H1 (cell line): ENCODE measurements around the gene PPP2R5B.

ENCODE experiments used
- BRCA1 ChIP-seq: IDR thresholded peaks from 2 replicates; pipeline ENCODE4 v1.6.1; 2012; ENCODE audit warnings: low read depth, low read length, improper control_type of control experiment
- CTCF ChIP-seq, 3 experiments: IDR thresholded peaks; 1 replicate in 2 of 3; 2 replicates in 1 of 3; pipeline versions ENCODE4 v1.5.1 to v1.6.1; 2011; ENCODE audit warnings: low read length in 3 of 3, mild to moderate bottlenecking in 3 of 3, inconsistent platforms in 2 of 3, low read depth in 1 of 3, moderate library complexity in 1 of 3; ENCODE audit not compliant: insufficient read depth in 1 of 3; ENCODE audit errors: control extremely low read depth in 1 of 3
- EGR1 ChIP-seq: IDR thresholded peaks from 2 replicates; pipeline ENCODE4 v1.6.1; 2011; ENCODE audit warnings: low read depth, low read length, borderline replicate concordance
- EZH2 ChIP-seq: fragments of 200-600 bp; sonication (generic); IDR thresholded peaks from 2 replicates; pipeline ENCODE4 v1.7.1; 2012; ENCODE audit warnings: low read depth, mild to moderate bottlenecking, moderate library complexity, low read length, inconsistent platforms; ENCODE audit not compliant: severe bottlenecking
- HDAC2 ChIP-seq, 2 experiments: fragments of 300-600 bp in 1 of 2; sonication (generic) in 1 of 2; IDR thresholded peaks; 2 replicates each; pipeline ENCODE4 v1.6.1; 2011 to 2012; ENCODE audit warnings: low read depth in 2 of 2, low read length in 2 of 2, mild to moderate bottlenecking in 2 of 2, moderate library complexity in 2 of 2, borderline replicate concordance in 1 of 2, inconsistent platforms in 1 of 2
- KDM1A ChIP-seq: fragments of 200-600, 300-600 bp; sonication (generic); IDR thresholded peaks from 2 replicates; pipeline ENCODE4 v1.7.1; 2016; ENCODE audit warnings: mild to moderate bottlenecking, low read length, borderline replicate concordance
- RAD21 ChIP-seq, 2 experiments: IDR thresholded peaks in 1 of 2; conservative IDR thresholded peaks in 1 of 2; 2 replicates each; pipeline ENCODE4 v1.6.1; 2011; ENCODE audit warnings: low read depth in 2 of 2, low read length in 2 of 2, improper control_type of control experiment in 1 of 2, inconsistent platforms in 1 of 2, mild to moderate bottlenecking in 1 of 2, moderate library complexity in 1 of 2
- SIN3A ChIP-seq, 2 experiments: IDR thresholded peaks in 1 of 2; conservative IDR thresholded peaks in 1 of 2; 2 replicates each; pipeline ENCODE4 v1.6.1; 2011 to 2012; ENCODE audit warnings: low read length in 2 of 2, improper control_type of control experiment in 1 of 2, low read depth in 1 of 2, mild to moderate bottlenecking in 1 of 2
- SIRT6 ChIP-seq: IDR thresholded peaks from one replicate; pipeline ENCODE4 v1.7.1; 2012; ENCODE audit warnings: low read length, inconsistent platforms
- SP1 ChIP-seq: IDR thresholded peaks from 2 replicates; pipeline ENCODE4 v1.6.1; 2011; ENCODE audit warnings: low read depth, low read length
- SUZ12 ChIP-seq: fragments of 200-600 bp; sonication (generic); IDR thresholded peaks from 2 replicates; pipeline ENCODE4 v1.6.1; 2012; ENCODE audit warnings: mild to moderate bottlenecking, inconsistent platforms, low read length, moderate library complexity, mixed read lengths
- TAF1 ChIP-seq: IDR thresholded peaks from 2 replicates; pipeline ENCODE4 v1.6.1; 2011; ENCODE audit warnings: mild to moderate bottlenecking, low read depth, low read length
- TF ChIP-seq, protein P1 (sequence below): IDR thresholded peaks from 2 replicates; pipeline ENCODE4 v1.6.1; 2011; ENCODE audit warnings: low read depth, mild to moderate bottlenecking, low read length; ENCODE audit not compliant: insufficient read depth

DNA sequence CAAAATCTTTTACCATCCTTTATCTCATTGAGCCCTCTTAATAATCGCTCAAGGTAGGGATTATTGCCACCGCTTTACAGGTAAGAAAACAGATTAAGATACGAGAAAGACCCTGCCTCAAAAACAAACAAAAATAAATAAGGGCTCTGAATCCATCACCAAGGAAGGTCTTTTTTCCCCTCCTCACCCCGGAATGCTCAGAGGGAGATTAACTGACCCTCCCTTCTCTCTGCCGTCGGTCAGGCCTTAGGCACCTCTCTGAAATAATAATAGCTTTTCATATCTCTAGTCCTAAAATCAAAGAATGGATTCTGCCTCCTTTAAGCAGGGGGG is 6.9 kb upstream of the PPP2R5B start:
- TF ChIP-seq CTCF (IDR thresholded peaks at IDR 0.05; ENCODE audit: control extremely low read depth in 1 of 3, insufficient read depth in 1 of 3, low read depth in 1 of 3, low read length in 3 of 3) (no peak), RAD21 (IDR thresholded peaks at IDR 0.05 in 1 of 2, conservative IDR thresholded peaks at IDR 0.05 in 1 of 2; ENCODE audit: low read depth in 2 of 2, low read length in 2 of 2) (no peak), SP1 (no peak), SIRT6 (no peak), HDAC2 (IDR thresholded peaks at IDR 0.05; ENCODE audit: borderline replicate concordance in 1 of 2, low read depth in 2 of 2, low read length in 2 of 2) (no peak), BRCA1 (no peak), TAF1 (no peak), KDM1A (no peak), EZH2 (no peak), SUZ12 (no peak), EGR1 (no peak), SIN3A (conservative IDR thresholded peaks at IDR 0.05 in 1 of 2, IDR thresholded peaks at IDR 0.05 in 1 of 2; ENCODE audit: low read depth in 1 of 2, low read length in 2 of 2) (no peak)
- TF ChIP-seq, protein P1, sequence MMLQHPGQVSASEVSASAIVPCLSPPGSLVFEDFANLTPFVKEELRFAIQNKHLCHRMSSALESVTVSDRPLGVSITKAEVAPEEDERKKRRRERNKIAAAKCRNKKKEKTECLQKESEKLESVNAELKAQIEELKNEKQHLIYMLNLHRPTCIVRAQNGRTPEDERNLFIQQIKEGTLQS, result no peak
